Measurements from ENCODE around the gene LAMB4. TPM values are rescaled to one million over a fixed set of nuclear protein-coding genes. Genes with fewer than 3 reads are reported as not detected.

Gene LAMB4
- total and polyA plus RNA-seq, 2 of the 8 experiments (the other 6 are each of a cell fraction or from before 2014, with no cell fraction given) = not detected

DNA sequence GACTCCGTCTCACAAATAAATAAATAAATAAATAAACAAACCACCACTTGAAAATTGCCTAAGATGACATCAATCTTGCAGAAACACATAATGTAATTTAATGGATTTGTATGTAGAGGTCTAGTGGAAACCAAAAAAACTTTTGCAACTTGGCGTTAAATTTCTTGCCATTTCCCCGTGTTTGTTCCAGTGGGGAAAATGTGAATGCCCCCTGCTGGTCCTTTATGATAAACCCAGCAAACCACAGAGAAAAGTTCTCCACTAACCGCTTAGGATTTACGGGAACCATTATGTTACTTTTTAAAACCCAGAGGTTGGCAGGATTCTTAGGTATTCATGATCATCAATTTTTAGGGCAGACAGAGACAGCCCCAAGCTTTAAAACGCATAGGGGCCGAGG, 32.5 kb downstream of the LAMB4 start:
- Histone ChIP-seq H3K36me3 (ENCODE audit: control insufficient read depth in 2 of 4, insufficient read depth in 4 of 4, low read length in 3 of 4) (no peaks in the 10 kb centered on the region), H4K5ac (ENCODE audit: insufficient read length, low read depth, low read length) (no peak overlapping the region), H4K91ac (replicated peaks; ENCODE audit: insufficient read length, low read length) (no peak overlapping the region), H3K14ac (ENCODE audit: insufficient read length) (no peak overlapping the region), H3K79me1 (ENCODE audit: low read depth, low read length) (no peaks in the 10 kb centered on the region), H2BK20ac (ENCODE audit: low read length) (no peak overlapping the region), H2AFZ (ENCODE audit: low read length) (no peak overlapping the region), H4K8ac (ENCODE audit: extremely low read depth, insufficient read depth, low read length) (no peak overlapping the region), H3K27ac (ENCODE audit: low read depth, low read length) (no peak overlapping the region), H2AK5ac (ENCODE audit: low read depth, low read length) (no peak overlapping the region), H3K4ac (replicated peaks; ENCODE audit: insufficient read length, low read depth, low read length) (no peak overlapping the region), H3K79me2 (ENCODE audit: control insufficient read depth in 1 of 2, insufficient read depth in 2 of 2, low read length in 2 of 2) (no peaks in the 10 kb centered on the region), H4K20me1 (replicated peaks in 1 of 2; ENCODE audit: control insufficient read depth in 1 of 2, insufficient read depth in 2 of 2, low read length in 2 of 2) (no peaks in the 10 kb centered on the region), H2BK120ac (replicated peaks; ENCODE audit: low read depth, low read length) (no peak overlapping the region), H3K9ac (replicated peaks in 1 of 4; ENCODE audit: extremely low read depth in 1 of 4, low read depth in 3 of 4, low read length in 3 of 4) (no peak overlapping the region), H3K4me1 (replicated peaks in 1 of 4; ENCODE audit: control insufficient read depth in 3 of 4, insufficient read depth in 4 of 4, low read length in 3 of 4) (peaks cover 0 to 6% (median 0%) of the 10 kb centered on the region in 4 experiments; a peak in 1 of 7 replicates), H3K9me3 (ENCODE audit: insufficient read depth in 2 of 2, low read depth in 1 of 2, low read length in 1 of 2) (no peaks in the 10 kb centered on the region), H3K4me3 (ENCODE audit: extremely low read depth in 1 of 4, insufficient read depth in 2 of 4, low read depth in 3 of 4, low read length in 4 of 4) (no peak overlapping the region), H3K56ac (replicated peaks; ENCODE audit: insufficient read length, low read depth, low read length) (no peak overlapping the region), H3K23me2 (ENCODE audit: low read depth, low read length) (no peaks in the 10 kb centered on the region), H3K27me3 (replicated peaks in 1 of 4; ENCODE audit: control insufficient read depth in 3 of 4, extremely low read depth in 1 of 4, insufficient read depth in 3 of 4, low read length in 3 of 4) (no peaks in the 10 kb centered on the region), H3K23ac (ENCODE audit: insufficient read length) (no peak overlapping the region), H3K18ac (ENCODE audit: extremely low read depth, low read length) (no peak overlapping the region), H2BK12ac (ENCODE audit: low read depth, low read length) (no peak overlapping the region), H2BK5ac (ENCODE audit: low read depth, low read length) (no peak overlapping the region), H2BK15ac (ENCODE audit: low read length) (no peak overlapping the region), H3K4me2 (ENCODE audit: insufficient read depth in 1 of 2, low read depth in 2 of 2, low read length in 2 of 2) (no peak overlapping the region)
- ChIA-PET POLR2A (ENCODE audit: partially characterized antibody) (no interaction called here), CTCF (ENCODE audit: partially characterized antibody) (interaction anchor here (0.9 to 2.8 kb wide), 6 partner anchors 9 to 81 kb away, joined by 3 to 11 read pairs (median 3); no protein-coding TSS in a partner anchor)
- WGBS, 2 experiments (ENCODE audit: extremely low coverage in 1 of 2, insufficient coverage in 1 of 2, insufficient read length in 1 of 2, insufficient replicate concordance in 2 of 2, low coverage in 1 of 2, low lambda C conversion rate in 2 of 2, missing lambda C conversion rate in 1 of 2) = 92% methylated on average over 7 of the region's 7 CpGs; no CpG with 5 or more reads in 1 of the 2 experiments
- FAIRE-seq = no peak
- DNase-seq (ENCODE audit: low read depth in 1 of 2, low spot score in 2 of 2) = no peak
- TF ChIP-seq NANOG (IDR thresholded peaks at IDR 0.05; ENCODE audit: insufficient read depth, low read depth, low read length, poor library complexity, severe bottlenecking) = no peak
- TF ChIP-seq SIRT6 (IDR thresholded peaks at IDR 0.05; ENCODE audit: low read length) = no peak
- no peak for TF ChIP-seq SIN3A (conservative IDR thresholded peaks at IDR 0.05 in 1 of 2, IDR thresholded peaks at IDR 0.05 in 1 of 2; ENCODE audit: low read depth in 1 of 2, low read length in 2 of 2)
- no peak for TF ChIP-seq ASH2L (IDR thresholded peaks at IDR 0.05; ENCODE audit: low read length)
- no peak for TF ChIP-seq RNF2 (IDR thresholded peaks at IDR 0.05; ENCODE audit: borderline replicate concordance, low read depth, low read length, missing control alignments, poor library complexity, severe bottlenecking)
- no peak for TF ChIP-seq RBBP5 (IDR thresholded peaks at IDR 0.05; ENCODE audit: borderline replicate concordance, low read depth, low read length)
- TF ChIP-seq CBX5 (IDR thresholded peaks at IDR 0.05; ENCODE audit: low read depth, low read length) = no peak
- TF ChIP-seq, protein P1, sequence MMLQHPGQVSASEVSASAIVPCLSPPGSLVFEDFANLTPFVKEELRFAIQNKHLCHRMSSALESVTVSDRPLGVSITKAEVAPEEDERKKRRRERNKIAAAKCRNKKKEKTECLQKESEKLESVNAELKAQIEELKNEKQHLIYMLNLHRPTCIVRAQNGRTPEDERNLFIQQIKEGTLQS (IDR thresholded peaks at IDR 0.05; ENCODE audit: insufficient read depth, low read depth, low read length) = no peak
- TF ChIP-seq, protein P2, sequence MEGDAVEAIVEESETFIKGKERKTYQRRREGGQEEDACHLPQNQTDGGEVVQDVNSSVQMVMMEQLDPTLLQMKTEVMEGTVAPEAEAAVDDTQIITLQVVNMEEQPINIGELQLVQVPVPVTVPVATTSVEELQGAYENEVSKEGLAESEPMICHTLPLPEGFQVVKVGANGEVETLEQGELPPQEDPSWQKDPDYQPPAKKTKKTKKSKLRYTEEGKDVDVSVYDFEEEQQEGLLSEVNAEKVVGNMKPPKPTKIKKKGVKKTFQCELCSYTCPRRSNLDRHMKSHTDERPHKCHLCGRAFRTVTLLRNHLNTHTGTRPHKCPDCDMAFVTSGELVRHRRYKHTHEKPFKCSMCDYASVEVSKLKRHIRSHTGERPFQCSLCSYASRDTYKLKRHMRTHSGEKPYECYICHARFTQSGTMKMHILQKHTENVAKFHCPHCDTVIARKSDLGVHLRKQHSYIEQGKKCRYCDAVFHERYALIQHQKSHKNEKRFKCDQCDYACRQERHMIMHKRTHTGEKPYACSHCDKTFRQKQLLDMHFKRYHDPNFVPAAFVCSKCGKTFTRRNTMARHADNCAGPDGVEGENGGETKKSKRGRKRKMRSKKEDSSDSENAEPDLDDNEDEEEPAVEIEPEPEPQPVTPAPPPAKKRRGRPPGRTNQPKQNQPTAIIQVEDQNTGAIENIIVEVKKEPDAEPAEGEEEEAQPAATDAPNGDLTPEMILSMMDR (IDR thresholded peaks at IDR 0.05; ENCODE audit: control extremely low read depth in 1 of 3, insufficient read depth in 1 of 3, low read depth in 1 of 3, low read length in 3 of 3) = peak in 2 of 3 experiments; percentile 15 to 21; a peak in 2 of 4 replicates
- no peak for TF ChIP-seq CTBP2 (IDR thresholded peaks at IDR 0.05; ENCODE audit: borderline replicate concordance, insufficient read depth, insufficient read length, low read length)

Measured in H1 (cell line).